H1 (cell line): Measurements from ENCODE around the gene ADARB2. TPM values are rescaled to one million over a fixed set of nuclear protein-coding genes. Genes with fewer than 3 reads are reported as not detected.

Experiments used
- CTCF ChIA-PET: fragments of 300-600 bp; sonication (Branson Sonifier 250); formaldehyde crosslinking; loops from one replicate; lab custom pipeline; 2021; ENCODE audit not compliant: partially characterized antibody; lab: Charles Lee
- POLR2A ChIA-PET: fragments of 300-600 bp; sonication (Branson Sonifier 250); formaldehyde crosslinking; loops from one replicate; lab custom pipeline; 2021; ENCODE audit warnings: inconsistent platforms; ENCODE audit not compliant: partially characterized antibody; lab: Charles Lee
- DNase-seq, 2 experiments: peaks; one replicate each; pipeline versions ENCODE4 v3.0.0 to v3.0.0-alpha.2; 2010 to 2022; ENCODE audit warnings: low spot score in 2 of 2, low read depth in 1 of 2, mixed read lengths in 1 of 2
- FAIRE-seq: peaks from 2 replicates; lab custom pipeline; 2011; peaks lifted over from hg19 to GRCh38; lab: Jason Lieb, UNC
- H2AFZ ChIP-seq: 2 replicates; pipeline ENCODE4 v1.8.1; 2012; ENCODE audit warnings: low read length, inconsistent platforms
- H2AK5ac ChIP-seq: 2 replicates; pipeline ENCODE4 v1.6.1; 2013; ENCODE audit warnings: low read depth, low read length
- H2BK120ac ChIP-seq: replicated peaks from 2 replicates; pipeline ENCODE3; 2013; ENCODE audit warnings: low read depth, low read length, inconsistent platforms
- H2BK12ac ChIP-seq: 2 replicates; pipeline ENCODE4 v1.6.1; 2013; ENCODE audit warnings: low read depth, low read length
- H2BK15ac ChIP-seq: 2 replicates; pipeline ENCODE4 v1.6.1; 2013; ENCODE audit warnings: low read length
- H2BK20ac ChIP-seq: 2 replicates; pipeline ENCODE4 v1.6.1; 2013; ENCODE audit warnings: low read length
- H2BK5ac ChIP-seq: 2 replicates; pipeline ENCODE4 v1.6.1; 2013; ENCODE audit warnings: low read depth, low read length
- H3K14ac ChIP-seq: 2 replicates; pipeline ENCODE4 v1.6.1; 2013; ENCODE audit warnings: inconsistent platforms; ENCODE audit not compliant: insufficient read length
- H3K18ac ChIP-seq: 2 replicates; pipeline ENCODE4 v1.6.1; 2013; ENCODE audit warnings: low read length; ENCODE audit errors: extremely low read depth
- H3K23ac ChIP-seq: 2 replicates; pipeline ENCODE4 v1.6.1; 2013; ENCODE audit warnings: inconsistent platforms; ENCODE audit not compliant: insufficient read length
- H3K23me2 ChIP-seq: 2 replicates; pipeline ENCODE4 v1.6.1; 2013; ENCODE audit warnings: low read depth, low read length
- H3K27ac ChIP-seq: 2 replicates; pipeline ENCODE4 v1.6.1; 2011; ENCODE audit warnings: low read depth, low read length, inconsistent platforms
- H3K27me3 ChIP-seq, 4 experiments: replicated peaks in 1 of 4; 1 replicate in 1 of 4; 2 replicates in 3 of 4; pipeline versions ENCODE4 v1.6.1 to v1.8.1; 2011 to 2013; ENCODE audit warnings: low read length in 3 of 4, mild to moderate bottlenecking in 3 of 4, inconsistent platforms in 2 of 4, mixed read lengths in 2 of 4, moderate library complexity in 1 of 4; ENCODE audit not compliant: control insufficient read depth in 3 of 4, insufficient read depth in 3 of 4; ENCODE audit errors: extremely low read depth in 1 of 4
- H3K36me3 ChIP-seq, 4 experiments: 2 replicates each; pipeline versions ENCODE4 v1.6.1 to v1.8.1; 2011 to 2013; ENCODE audit warnings: mild to moderate bottlenecking in 4 of 4, low read length in 3 of 4, moderate library complexity in 2 of 4, control low read depth in 1 of 4, inconsistent platforms in 1 of 4; ENCODE audit not compliant: insufficient read depth in 4 of 4, control insufficient read depth in 2 of 4
- H3K4ac ChIP-seq: replicated peaks from 2 replicates; pipeline ENCODE3; 2013; ENCODE audit warnings: low read length, low read depth, mixed read lengths, inconsistent platforms; ENCODE audit not compliant: insufficient read length
- H3K4me1 ChIP-seq, 4 experiments: replicated peaks in 1 of 4; 1 replicate in 1 of 4; 2 replicates in 3 of 4; pipeline versions ENCODE4 v1.6.1 to v1.8.1; 2011 to 2013; ENCODE audit warnings: low read length in 3 of 4, inconsistent platforms in 2 of 4, mixed read lengths in 1 of 4; ENCODE audit not compliant: insufficient read depth in 4 of 4, control insufficient read depth in 3 of 4
- H3K4me2 ChIP-seq, 2 experiments: 2 replicates each; pipeline versions ENCODE4 v1.6.1 to v1.8.1; 2011 to 2013; ENCODE audit warnings: low read depth in 2 of 2, low read length in 2 of 2, control low read depth in 1 of 2, inconsistent platforms in 1 of 2, mild to moderate bottlenecking in 1 of 2; ENCODE audit not compliant: insufficient read depth in 1 of 2
- H3K4me3 ChIP-seq, 4 experiments: fragments of 200-600, 300-600 bp in 1 of 4; sonication (generic), shearing (Covaris generic), sonication (Bioruptor Twin) in 1 of 4; 2 replicates each; pipeline versions ENCODE4 v1.5.1 to v1.8.1; 2011 to 2016; ENCODE audit warnings: low read length in 4 of 4, low read depth in 3 of 4, control low read depth in 2 of 4, inconsistent platforms in 2 of 4, mild to moderate bottlenecking in 2 of 4, mixed read lengths in 1 of 4, moderate library complexity in 1 of 4; ENCODE audit not compliant: insufficient read depth in 2 of 4; ENCODE audit errors: extremely low read depth in 1 of 4
- H3K56ac ChIP-seq: replicated peaks from 2 replicates; pipeline ENCODE3; 2013; ENCODE audit warnings: low read depth, mild to moderate bottlenecking, mixed read lengths, low read length, inconsistent platforms; ENCODE audit not compliant: insufficient read length
- H3K79me1 ChIP-seq: 2 replicates; pipeline ENCODE4 v1.6.1; 2013; ENCODE audit warnings: low read depth, low read length, control low read depth
- H3K79me2 ChIP-seq, 2 experiments: 2 replicates each; pipeline versions ENCODE4 v1.6.1 to v1.8.1; 2012 to 2013; ENCODE audit warnings: low read length in 2 of 2, mild to moderate bottlenecking in 2 of 2, inconsistent platforms in 1 of 2; ENCODE audit not compliant: insufficient read depth in 2 of 2, control insufficient read depth in 1 of 2
- H3K9ac ChIP-seq, 4 experiments: replicated peaks in 1 of 4; 1 replicate in 1 of 4; 2 replicates in 3 of 4; pipeline versions ENCODE4 v1.6.1 to v1.8.1; 2011 to 2013; ENCODE audit warnings: low read depth in 3 of 4, low read length in 3 of 4, control low read depth in 2 of 4, mild to moderate bottlenecking in 2 of 4, moderate library complexity in 2 of 4, inconsistent platforms in 1 of 4; ENCODE audit errors: extremely low read depth in 1 of 4
- H3K9me3 ChIP-seq, 2 experiments: 2 replicates each; pipeline versions ENCODE4 v1.6.1 to v1.8.1; 2012 to 2013; ENCODE audit warnings: mild to moderate bottlenecking in 2 of 2, moderate library complexity in 2 of 2, control low read depth in 1 of 2, inconsistent platforms in 1 of 2, low read depth in 1 of 2, low read length in 1 of 2, mixed read lengths in 1 of 2; ENCODE audit not compliant: insufficient read depth in 2 of 2
- H4K20me1 ChIP-seq, 2 experiments: replicated peaks in 1 of 2; 2 replicates each; pipeline versions ENCODE3 to v1.8.1; 2011 to 2013; ENCODE audit warnings: inconsistent platforms in 2 of 2, low read length in 2 of 2, mild to moderate bottlenecking in 1 of 2; ENCODE audit not compliant: insufficient read depth in 2 of 2, control insufficient read depth in 1 of 2
- H4K5ac ChIP-seq: 2 replicates; pipeline ENCODE4 v1.6.1; 2013; ENCODE audit warnings: low read length, low read depth, mixed read lengths, inconsistent platforms; ENCODE audit not compliant: insufficient read length
- H4K8ac ChIP-seq: 2 replicates; pipeline ENCODE4 v1.8.0; 2013; ENCODE audit warnings: mild to moderate bottlenecking, moderate library complexity, low read length, inconsistent platforms; ENCODE audit not compliant: insufficient read depth; ENCODE audit errors: extremely low read depth
- H4K91ac ChIP-seq: replicated peaks from 2 replicates; pipeline ENCODE3; 2013; ENCODE audit warnings: low read length, mixed read lengths, inconsistent platforms; ENCODE audit not compliant: insufficient read length
- ASH2L ChIP-seq: fragments of 200-600, 300-600 bp; sonication (generic); IDR thresholded peaks from one replicate; pipeline ENCODE4 v1.7.1; 2017; ENCODE audit warnings: low read length
- CBX8 ChIP-seq: fragments of 300-800, 300-1000 bp; sonication (generic); IDR thresholded peaks from 2 replicates; pipeline ENCODE4 v1.7.1; 2016; ENCODE audit warnings: low read depth, low read length, borderline replicate concordance
- CTBP2 ChIP-seq: IDR thresholded peaks from 2 replicates; pipeline ENCODE4 v1.7.0; 2011; ENCODE audit warnings: borderline replicate concordance, mild to moderate bottlenecking, moderate library complexity, mixed read lengths, low read length; ENCODE audit not compliant: insufficient read depth, insufficient read length
- E2F6 ChIP-seq: IDR thresholded peaks from 2 replicates; pipeline ENCODE4 v1.6.1; 2012; ENCODE audit warnings: inconsistent platforms
- EZH2 ChIP-seq: fragments of 200-600 bp; sonication (generic); IDR thresholded peaks from 2 replicates; pipeline ENCODE4 v1.7.1; 2012; ENCODE audit warnings: low read depth, mild to moderate bottlenecking, moderate library complexity, low read length, inconsistent platforms; ENCODE audit not compliant: severe bottlenecking
- GTF2F1 ChIP-seq: IDR thresholded peaks from 2 replicates; pipeline ENCODE4 v1.6.1; 2012; ENCODE audit warnings: low read depth, low read length, improper control_type of control experiment, borderline replicate concordance
- HDAC2 ChIP-seq, 2 experiments: fragments of 300-600 bp in 1 of 2; sonication (generic) in 1 of 2; IDR thresholded peaks; 2 replicates each; pipeline ENCODE4 v1.6.1; 2011 to 2012; ENCODE audit warnings: low read depth in 2 of 2, low read length in 2 of 2, mild to moderate bottlenecking in 2 of 2, moderate library complexity in 2 of 2, borderline replicate concordance in 1 of 2, inconsistent platforms in 1 of 2
- SIRT6 ChIP-seq: IDR thresholded peaks from one replicate; pipeline ENCODE4 v1.7.1; 2012; ENCODE audit warnings: low read length, inconsistent platforms
- SP2 ChIP-seq: IDR thresholded peaks from 2 replicates; pipeline ENCODE4 v1.6.1; 2012; ENCODE audit warnings: mild to moderate bottlenecking, low read length, inconsistent platforms
- SUZ12 ChIP-seq: fragments of 200-600 bp; sonication (generic); IDR thresholded peaks from 2 replicates; pipeline ENCODE4 v1.6.1; 2012; ENCODE audit warnings: mild to moderate bottlenecking, inconsistent platforms, low read length, moderate library complexity, mixed read lengths
- TCF12 ChIP-seq: IDR thresholded peaks from 2 replicates; pipeline ENCODE4 v1.6.1; 2011; ENCODE audit warnings: low read depth, mild to moderate bottlenecking, low read length
- TEAD4 ChIP-seq: IDR thresholded peaks from 2 replicates; pipeline ENCODE4 v1.6.1; 2012; ENCODE audit warnings: low read depth, low read length, inconsistent platforms, mixed read lengths
- WGBS, 2 experiments: shearing (Covaris generic) in 1 of 2; methylation state at CpG; one replicate each; pipeline versions ENCODE4 v1.1.6 to v1.1.7; 2013 to 2015; ENCODE audit warnings: low lambda C conversion rate in 2 of 2, mixed read lengths in 2 of 2, inconsistent platforms in 1 of 2, low coverage in 1 of 2, missing lambda C conversion rate in 1 of 2; ENCODE audit not compliant: insufficient replicate concordance in 2 of 2, insufficient coverage in 1 of 2, insufficient read length in 1 of 2; ENCODE audit errors: extremely low coverage in 1 of 2, missing lambda C conversion rate in 1 of 2; 5-methylcytosine and 5-hydroxymethylcytosine counted together
- polyA plus RNA-seq, 7 experiments: library from polyadenylated mRNA; depleted of rRNA in 3 of 7; stranded (reverse) in 5 of 7; unstranded in 2 of 7; fragments of >200 nt in 5 of 7; fragments of 200-250 nt in 2 of 7; gene quantifications; 1 replicate in 5 of 7; 2 replicates in 1 of 7; 4 replicates in 1 of 7; pipeline versions ENCODE4 v1.2.1 to v1.2.3, GENCODE V29; 2011 to 2013; ENCODE audit warnings: missing spikeins in 2 of 7, mixed read lengths in 2 of 7
- total RNA-seq: library from RNA; stranded (reverse); fragmentation: NEBNext Ultra II Directional; extraction: Animal tissue kit (Norgen Biotek cat#: 25700); gene quantifications from 2 replicates; pipeline ENCODE4 v1.2.1, GENCODE V29; 2021

Gene ADARB2
- total and polyA plus RNA-seq, 2 of the 8 experiments (the other 6 are each of a cell fraction or from before 2014, with no cell fraction given), result 2.2 to 2.8 TPM

GRCh38 chr10:1665681-1666080, 71.6 kb downstream of the ADARB2 start:
- Histone ChIP-seq H3K9ac (no peak overlapping the region), H3K9me3 (no peaks in the 10 kb centered on the region), H4K8ac (no peak overlapping the region), H4K91ac (no peak overlapping the region), H4K5ac (no peak overlapping the region), H3K27me3 (no peaks in the 10 kb centered on the region), H2BK5ac (no peak overlapping the region), H3K79me2 (no peaks in the 10 kb centered on the region), H3K27ac (no peak overlapping the region), H3K23ac (no peak overlapping the region), H2BK20ac (no peak overlapping the region), H3K14ac (no peak overlapping the region), H3K23me2 (peaks cover 6% of the 10 kb centered on the region; the same call in 1 of the 2 replicates), H4K20me1 (peaks cover 0 to 5% of the 10 kb centered on the region in 2 experiments), H2BK15ac (no peak overlapping the region), H3K4me2 (no peak overlapping the region), H2BK12ac (no peak overlapping the region), H3K36me3 (no peaks in the 10 kb centered on the region), H2AK5ac (no peak overlapping the region), H3K4me3 (no peak overlapping the region), H3K4me1 (no peaks in the 10 kb centered on the region; a peak in 2 of 7 replicates), H2BK120ac (no peak overlapping the region), H3K56ac (no peak overlapping the region), H3K79me1 (no peaks in the 10 kb centered on the region; the same call in 1 of the 2 replicates), H3K18ac (no peak overlapping the region), H3K4ac (no peak overlapping the region), H2AFZ (no peak overlapping the region)
- FAIRE-seq, result no peak
- POLR2A ChIA-PET, result no interaction called here
- DNase-seq, result no peak
- CTCF ChIA-PET, result interaction anchor here (1.1 kb wide), 1 partner anchor 16 kb away, joined by 3 read pairs; no protein-coding TSS in a partner anchor
- 96% methylated on average over 7 of the region's 10 CpGs; no CpG with 5 or more reads in 1 of the 2 experiments for WGBS, 2 experiments
- TF ChIP-seq SUZ12 (no peak), SP2 (no peak), CTBP2 (no peak), E2F6 (no peak), ASH2L (no peak), CBX8 (no peak), HDAC2 (IDR thresholded peaks at IDR 0.05; ENCODE audit: borderline replicate concordance in 1 of 2, low read depth in 2 of 2, low read length in 2 of 2) (no peak), EZH2 (no peak), SIRT6 (no peak), TEAD4 (no peak), TCF12 (no peak), GTF2F1 (no peak)
